OCI-LY7 (cell line): ENCODE data around the gene KRTAP5-3.

Source experiments
- EZH2phosphoT487 ChIP-seq: fragments of 200-600 bp; sonication (generic); IDR thresholded peaks from 2 replicates; pipeline ENCODE4 v1.6.1; 2018; ENCODE audit warnings: low read depth, borderline replicate concordance, mild to moderate bottlenecking, mixed run types, antibody characterized with exemption, low read length, moderate library complexity, mixed read lengths
- TF ChIP-seq, protein P1 (sequence below): fragments of 200-600 bp; sonication (generic); conservative IDR thresholded peaks from 2 replicates; pipeline ENCODE4 v1.5.1; 2014; ENCODE audit warnings: mild to moderate bottlenecking, antibody characterized with exemption, low read length, moderate library complexity, mixed read lengths

DNA sequence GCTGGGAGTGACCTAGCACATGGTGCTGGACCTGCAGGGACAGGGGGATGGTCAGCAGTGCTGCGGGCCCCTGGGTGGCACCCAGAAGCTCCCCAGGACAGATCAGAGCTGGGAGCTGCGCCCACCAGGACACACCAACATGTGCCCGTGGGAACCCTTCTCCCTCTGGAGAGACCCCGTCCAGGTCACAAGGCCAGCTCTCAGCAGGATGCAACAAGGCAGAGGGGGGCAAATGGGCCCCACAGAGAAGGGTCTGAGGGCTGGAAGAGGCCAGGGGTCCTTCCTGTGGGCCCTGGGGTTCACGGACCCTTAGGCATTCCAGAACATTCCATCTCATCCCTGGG, 42.4 kb downstream of the KRTAP5-3 start:
- TF ChIP-seq, protein P1, sequence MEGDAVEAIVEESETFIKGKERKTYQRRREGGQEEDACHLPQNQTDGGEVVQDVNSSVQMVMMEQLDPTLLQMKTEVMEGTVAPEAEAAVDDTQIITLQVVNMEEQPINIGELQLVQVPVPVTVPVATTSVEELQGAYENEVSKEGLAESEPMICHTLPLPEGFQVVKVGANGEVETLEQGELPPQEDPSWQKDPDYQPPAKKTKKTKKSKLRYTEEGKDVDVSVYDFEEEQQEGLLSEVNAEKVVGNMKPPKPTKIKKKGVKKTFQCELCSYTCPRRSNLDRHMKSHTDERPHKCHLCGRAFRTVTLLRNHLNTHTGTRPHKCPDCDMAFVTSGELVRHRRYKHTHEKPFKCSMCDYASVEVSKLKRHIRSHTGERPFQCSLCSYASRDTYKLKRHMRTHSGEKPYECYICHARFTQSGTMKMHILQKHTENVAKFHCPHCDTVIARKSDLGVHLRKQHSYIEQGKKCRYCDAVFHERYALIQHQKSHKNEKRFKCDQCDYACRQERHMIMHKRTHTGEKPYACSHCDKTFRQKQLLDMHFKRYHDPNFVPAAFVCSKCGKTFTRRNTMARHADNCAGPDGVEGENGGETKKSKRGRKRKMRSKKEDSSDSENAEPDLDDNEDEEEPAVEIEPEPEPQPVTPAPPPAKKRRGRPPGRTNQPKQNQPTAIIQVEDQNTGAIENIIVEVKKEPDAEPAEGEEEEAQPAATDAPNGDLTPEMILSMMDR = no peak
- no peak for TF ChIP-seq EZH2phosphoT487
